Spleen (tissue), 7 donors: ENCODE measurements around the gene B3GNT5.

ENCODE experiments used
- CTCF ChIP-seq, 11 experiments: fragments of 200-600 bp in 7 of 11; fragments of 450-650 bp in 4 of 11; sonication (generic) in 4 of 11; IDR thresholded peaks in 8 of 11; conservative IDR thresholded peaks in 3 of 11; 1 replicate in 7 of 11; 2 replicates in 4 of 11; pipeline versions ENCODE4 v1.4.0 to v1.8.0; 2016 to 2021; ENCODE audit warnings: antibody characterized with exemption in 11 of 11, inconsistent platforms in 4 of 11, mild to moderate bottlenecking in 1 of 11
- POLR2A ChIP-seq, 3 donors: fragments of 450-650 bp; IDR thresholded peaks; one replicate each; pipeline ENCODE4 v1.5.1; 2017; ENCODE audit warnings: antibody characterized with exemption in 3 of 3, mild to moderate bottlenecking in 1 of 3
- POLR2AphosphoS5 ChIP-seq, 3 donors: sonication (generic); formaldehyde crosslinking; IDR thresholded peaks; one replicate each; pipeline ENCODE4 v1.5.1; 2017; ENCODE audit warnings: antibody characterized with exemption in 3 of 3
- donor health status: DM: no; HTN: no; CAD: no; lungs with moderate emphysema.
- donor health status: DM: no; HTN: no; CAD: no.
- donor health status: DM: no; HTN: no; CAD: no.

- TF ChIP-seq CTCF (IDR thresholded peaks at IDR 0.05 in 8 of 11, conservative IDR thresholded peaks at IDR 0.05 in 3 of 11): no peak
- TF ChIP-seq POLR2AphosphoS5 (IDR thresholded peaks at IDR 0.05): no peak
- TF ChIP-seq POLR2A (IDR thresholded peaks at IDR 0.05): no peak
These were observed 6.0 kb downstream of the B3GNT5 start for GRCh38 chr3:183259087-183259486.
